Left lung (tissue), 10 donors: ENCODE results near the gene SV2B. TPM values are rescaled to one million over a fixed set of nuclear protein-coding genes. Genes with fewer than 3 reads are reported as not detected.

Experiments used
- ATAC-seq: fragments of 200-7000 bp; cut with Tn5 transposase; one replicate; pipeline ENCODE4 v1.9.1; 2020; ENCODE audit warnings: moderate library complexity
- DNase-seq, 4 donors: peaks; one replicate each; pipeline ENCODE4 v3.0.0-alpha.2; 2013 to 2020
- H3K27ac ChIP-seq, 2 donors: fragments of 200-600 bp; sonication (generic) in 1 of 2; one replicate each; pipeline versions ENCODE4 v1.5.0 to v1.8.0; 2020 to 2021
- H3K27me3 ChIP-seq, 2 donors: fragments of 200-600 bp; sonication (generic) in 1 of 2; one replicate each; pipeline versions ENCODE4 v1.5.0 to v1.8.0; 2020 to 2021
- H3K36me3 ChIP-seq, 2 donors: fragments of 200-600 bp; sonication (generic) in 1 of 2; one replicate each; pipeline versions ENCODE4 v1.5.0 to v1.8.0; 2020 to 2021
- H3K4me1 ChIP-seq, 2 donors: fragments of 200-600 bp; one replicate each; pipeline ENCODE4 v1.8.0; 2021
- H3K4me3 ChIP-seq, 2 donors: fragments of 200-600 bp; sonication (generic) in 1 of 2; one replicate each; pipeline versions ENCODE4 v1.5.0 to v1.8.0; 2020 to 2021; ENCODE audit warnings: mild to moderate bottlenecking in 1 of 2
- H3K9me3 ChIP-seq, 2 donors: fragments of 200-600 bp; sonication (generic) in 1 of 2; one replicate each; pipeline versions ENCODE4 v1.5.0 to v1.8.0; 2020 to 2021
- intact Hi-C, 2 donors: fragments of 100-400 bp; cut with DNase I; formaldehyde crosslinking; loops; one replicate each; pipeline versions ENCODE4 v1.11.2 to v1.14.2; 2022
- polyA plus RNA-seq, 6 donors: library from polyadenylated mRNA; unstranded; fragments of 120-200 nt; gene quantifications; one replicate each; pipeline ENCODE4 v1.2.1, GENCODE V29; 2013; ENCODE audit not compliant: insufficient read length in 6 of 6
- total RNA-seq, 2 donors: library from RNA; stranded (reverse); fragmentation: NEBNext Ultra II Directional; extraction: Animal tissue kit (Norgen Biotek cat#: 25700); gene quantifications; one replicate each; pipeline ENCODE4 v1.2.1, GENCODE V29; 2021
- TF ChIP-seq, protein P1 (sequence below), 2 donors: fragments of 200-600 bp; sonication (generic) in 1 of 2; IDR thresholded peaks; one replicate each; pipeline versions ENCODE4 v1.5.0 to v1.8.0; 2021; ENCODE audit warnings: antibody characterized with exemption in 2 of 2
- donor health status: DM: no; HTN: yes; CAD: no.
- donor health status: DM: no; HTN: no; CAD: no.

The SV2B gene
- total and polyA plus RNA-seq, 8 donors: 0.58 to 3.2 (median 1.4) TPM

DNA sequence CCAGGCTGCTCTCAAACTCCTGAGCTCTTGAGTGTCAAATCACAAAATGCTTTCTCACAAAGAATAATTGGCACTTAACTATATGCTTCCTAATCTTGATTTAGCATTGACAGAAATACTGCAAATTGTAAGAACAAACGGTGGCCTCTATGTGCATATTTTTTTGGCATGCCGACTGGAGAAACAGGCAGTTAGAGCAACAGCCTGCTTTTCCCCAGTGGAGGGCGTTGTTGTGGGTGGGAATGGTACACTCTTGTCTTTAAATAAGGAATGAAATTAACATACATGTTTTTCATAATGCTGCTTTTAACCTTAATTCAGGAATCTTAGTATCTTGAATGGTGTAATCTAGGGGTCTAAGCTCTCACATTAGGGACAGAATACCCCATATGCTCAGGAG is 31.1 kb upstream of the SV2B start:
- H3K27ac ChIP-seq: no peak overlapping the region

DNA sequence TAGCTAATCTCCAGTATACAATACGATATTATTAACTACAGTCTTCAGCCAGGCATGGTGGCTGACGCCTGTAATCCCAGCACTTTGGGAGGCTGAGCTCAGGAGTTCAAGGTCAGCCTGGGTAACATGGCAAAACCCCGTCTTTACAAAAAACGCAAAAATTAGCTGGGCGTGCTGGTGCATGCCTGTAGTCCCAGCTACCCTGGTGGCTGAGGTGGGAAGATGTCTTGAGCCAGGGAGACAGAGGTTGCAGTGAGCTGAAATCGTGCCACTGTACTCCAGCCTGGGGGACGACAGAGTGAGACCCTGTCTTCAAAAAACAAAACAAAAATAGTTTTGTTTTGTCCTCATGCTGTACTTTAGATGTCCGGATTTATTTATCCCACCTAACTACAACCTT is 29.2 kb upstream of the SV2B start:
- TF ChIP-seq, protein P1, sequence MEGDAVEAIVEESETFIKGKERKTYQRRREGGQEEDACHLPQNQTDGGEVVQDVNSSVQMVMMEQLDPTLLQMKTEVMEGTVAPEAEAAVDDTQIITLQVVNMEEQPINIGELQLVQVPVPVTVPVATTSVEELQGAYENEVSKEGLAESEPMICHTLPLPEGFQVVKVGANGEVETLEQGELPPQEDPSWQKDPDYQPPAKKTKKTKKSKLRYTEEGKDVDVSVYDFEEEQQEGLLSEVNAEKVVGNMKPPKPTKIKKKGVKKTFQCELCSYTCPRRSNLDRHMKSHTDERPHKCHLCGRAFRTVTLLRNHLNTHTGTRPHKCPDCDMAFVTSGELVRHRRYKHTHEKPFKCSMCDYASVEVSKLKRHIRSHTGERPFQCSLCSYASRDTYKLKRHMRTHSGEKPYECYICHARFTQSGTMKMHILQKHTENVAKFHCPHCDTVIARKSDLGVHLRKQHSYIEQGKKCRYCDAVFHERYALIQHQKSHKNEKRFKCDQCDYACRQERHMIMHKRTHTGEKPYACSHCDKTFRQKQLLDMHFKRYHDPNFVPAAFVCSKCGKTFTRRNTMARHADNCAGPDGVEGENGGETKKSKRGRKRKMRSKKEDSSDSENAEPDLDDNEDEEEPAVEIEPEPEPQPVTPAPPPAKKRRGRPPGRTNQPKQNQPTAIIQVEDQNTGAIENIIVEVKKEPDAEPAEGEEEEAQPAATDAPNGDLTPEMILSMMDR (IDR thresholded peaks at IDR 0.05): no peak
- H3K27ac ChIP-seq: no peak overlapping the region
- no peaks in the 10 kb centered on the region for H3K36me3 ChIP-seq
- H3K27me3 ChIP-seq: peaks cover 9 to 18% of the 10 kb centered on the region in 2 donors
- H3K4me1 ChIP-seq: no peaks in the 10 kb centered on the region
- no peak for ATAC-seq
- H3K4me3 ChIP-seq: no peak overlapping the region
- H3K9me3 ChIP-seq: no peaks in the 10 kb centered on the region
- intact Hi-C loops: no loop called here
- no peak for DNase-seq

More for the DNA sequence above, 31.1 kb upstream of the SV2B start:
- DNase-seq (no peak), ATAC-seq (no peak)
- intact Hi-C loops: no loop called here
- Histone ChIP-seq H3K36me3 (no peaks in the 10 kb centered on the region), H3K4me3 (no peak overlapping the region), H3K9me3 (peaks cover 0 to 5% of the 10 kb centered on the region in 2 donors), H3K27me3 (peaks cover 9 to 18% of the 10 kb centered on the region in 2 donors), H3K4me1 (no peaks in the 10 kb centered on the region)
- TF ChIP-seq, protein P1 (IDR thresholded peaks at IDR 0.05): no peak

DNA sequence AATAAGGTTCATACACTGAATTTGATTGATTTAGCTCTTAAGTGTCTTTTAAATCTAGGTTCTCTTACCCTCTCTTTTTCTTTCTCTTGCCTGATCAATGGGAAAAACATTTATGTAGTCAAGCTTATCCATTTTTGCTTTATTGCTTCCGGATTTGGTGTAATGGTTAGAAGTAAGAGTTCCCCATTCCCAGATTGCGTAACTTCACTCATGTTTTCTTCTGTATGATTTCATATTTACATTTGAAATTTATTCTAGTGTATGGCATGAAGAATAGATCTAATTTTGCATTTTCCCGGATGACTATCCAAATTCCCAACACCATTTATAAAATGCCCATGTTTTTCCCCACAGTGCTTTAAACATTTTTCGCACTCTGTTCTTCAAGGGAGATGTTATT is 27.9 kb upstream of the SV2B start:
- Histone ChIP-seq H3K9me3 (no peaks in the 10 kb centered on the region), H3K27me3 (peaks cover 9 to 18% of the 10 kb centered on the region in 2 donors), H3K36me3 (no peaks in the 10 kb centered on the region), H3K4me1 (no peaks in the 10 kb centered on the region), H3K4me3 (no peak overlapping the region), H3K27ac (no peak overlapping the region)
- intact Hi-C loops: no loop called here
- no peak for ATAC-seq
- TF ChIP-seq, protein P1 (IDR thresholded peaks at IDR 0.05): no peak
- DNase-seq: no peak

DNA sequence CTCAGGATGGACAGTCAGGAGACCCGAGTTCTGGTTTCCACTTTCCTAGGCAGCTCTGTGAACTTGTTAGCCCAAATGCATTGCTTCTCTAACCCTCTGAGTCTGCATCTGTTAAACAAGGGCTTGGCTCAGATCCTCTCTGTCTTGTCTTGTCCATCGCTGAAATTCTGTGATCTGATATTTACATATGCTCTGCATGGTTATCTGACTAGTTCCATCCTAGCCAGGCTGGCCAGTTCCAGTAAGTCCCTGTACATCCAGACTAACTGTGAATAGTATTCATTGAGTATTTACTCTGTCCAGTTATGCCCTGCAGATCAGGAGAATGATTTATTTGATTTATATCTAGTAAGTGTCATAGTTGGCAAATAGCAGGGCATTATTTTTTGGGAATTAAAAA is 27.0 kb upstream of the SV2B start:
- H3K36me3 ChIP-seq: no peaks in the 10 kb centered on the region
- no peaks in the 10 kb centered on the region for H3K9me3 ChIP-seq
- H3K27ac ChIP-seq: no peak overlapping the region
- intact Hi-C loops: no loop called here
- ATAC-seq (no peak), DNase-seq (no peak)
- no peak overlapping the region for H3K4me3 ChIP-seq
- H3K4me1 ChIP-seq: no peaks in the 10 kb centered on the region
- TF ChIP-seq, protein P1 (IDR thresholded peaks at IDR 0.05): no peak
- peaks cover 9 to 18% of the 10 kb centered on the region in 2 donors for H3K27me3 ChIP-seq

DNA sequence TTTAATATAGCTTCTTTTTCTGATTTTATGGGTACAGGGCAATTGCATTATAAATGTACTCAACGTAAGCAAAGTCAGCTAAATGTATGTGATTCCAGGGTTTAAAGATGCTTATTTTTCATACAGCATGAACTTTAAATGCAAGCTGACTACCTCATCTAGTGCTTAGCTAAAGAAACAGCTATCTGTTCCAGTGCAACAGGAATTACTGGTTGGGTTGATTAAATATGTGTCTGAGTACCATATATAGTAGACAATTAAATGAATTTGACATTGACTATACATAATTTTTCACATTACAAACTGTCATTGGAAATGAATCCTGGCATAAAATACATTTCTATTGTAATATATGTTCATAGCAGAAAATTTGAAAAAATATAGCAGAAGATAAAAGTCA is 26.3 kb upstream of the SV2B start:
- Histone ChIP-seq H3K27ac (no peak overlapping the region), H3K4me3 (no peak overlapping the region), H3K9me3 (peaks cover 0 to 4% of the 10 kb centered on the region in 2 donors), H3K4me1 (no peaks in the 10 kb centered on the region), H3K27me3 (peaks cover 9 to 18% of the 10 kb centered on the region in 2 donors), H3K36me3 (no peaks in the 10 kb centered on the region)
- DNase-seq: no peak
- intact Hi-C loops: no loop called here
- TF ChIP-seq, protein P1 (IDR thresholded peaks at IDR 0.05): no peak
- no peak for ATAC-seq
